Right ventricle myocardium inferior (tissue), 1 donor: ENCODE data around the gene PLA2R1. TPM values are rescaled to one million over a fixed set of nuclear protein-coding genes. Genes with fewer than 3 reads are reported as not detected.
A peak's percentile ranks its signal among the peaks of the same experiment; 100 is the strongest.

Source experiments
- ATAC-seq: fragments of 200-7000 bp; cut with Tn5 transposase; one replicate; pipeline ENCODE4 v1.9.1; 2020; ENCODE audit warnings: mild to moderate bottlenecking, moderate library complexity
- DNase-seq: peaks from one replicate; pipeline ENCODE4 v3.0.0; 2021; ENCODE audit errors: missing footprints
- intact Hi-C: fragments of 100-400 bp; cut with DNase I; formaldehyde crosslinking; loops from one replicate; pipeline ENCODE4 v1.11.0; 2022
- total RNA-seq: library from RNA; stranded (reverse); fragmentation: NEBNext Ultra II Directional; extraction: Animal tissue kit (Norgen Biotek cat#: 25700); gene quantifications from one replicate; pipeline ENCODE4 v1.2.1, GENCODE V29; 2021
- donor health status: DM: no; HTN: yes; CAD: no; lungs with severe emphysema.

Gene PLA2R1
- total RNA-seq, 1 donor from 2014 or later: 3.4 TPM

- intact Hi-C loops: no loop called here
- ATAC-seq (no peak), DNase-seq (no peak)
Observed at GRCh38 chr2:159960414-159960813, 102.0 kb downstream of the PLA2R1 start.

GRCh38 chr2:159959136-159959535 lies 103.3 kb downstream of the PLA2R1 start:
- ATAC-seq: no peak
- DNase-seq: no peak
- intact Hi-C loops: no loop called here

- ATAC-seq: no peak
- intact Hi-C loops: no loop called here
- no peak for DNase-seq
Observed at GRCh38 chr2:159953136-159953823, 109.1 kb downstream of the PLA2R1 start.

GRCh38 chr2:159946326-159946999 lies 116.0 kb downstream of the PLA2R1 start:
- ATAC-seq: no peak
- intact Hi-C loops: loop anchor here (10.0 kb wide), 1 partner anchor 232 kb away; the partner anchor contains the start of gene MARCHF7
- no peak for DNase-seq

GRCh38 chr2:159944874-159945273 lies 117.5 kb downstream of the PLA2R1 start:
- intact Hi-C loops: loop anchor here (10.0 kb wide), 1 partner anchor 230 kb away; the partner anchor contains the start of gene MARCHF7
- DNase-seq: no peak
- ATAC-seq: no peak

GRCh38 chr2:159942146-159942545 lies 120.3 kb downstream of the PLA2R1 start:
- ATAC-seq: no peak
- no peak for DNase-seq
- intact Hi-C loops: loop anchor here (10.0 kb wide), 1 partner anchor 227 kb away; the partner anchor contains the start of gene MARCHF7

- no peak for DNase-seq
- ATAC-seq: no peak
- intact Hi-C loops: loop anchor here (10.0 kb wide), 1 partner anchor 227 kb away; the partner anchor contains the start of gene MARCHF7
Observed at GRCh38 chr2:159941729-159942128, 120.7 kb downstream of the PLA2R1 start.

GRCh38 chr2:159939946-159940345 lies 122.5 kb downstream of the PLA2R1 start:
- intact Hi-C loops: loop anchor here (10.0 kb wide), 1 partner anchor 225 kb away; the partner anchor contains the start of gene MARCHF7
- ATAC-seq (no peak), DNase-seq (no peak)

- DNase-seq (no peak), ATAC-seq (peak; percentile 90)
- intact Hi-C loops: no loop called here
Observed at GRCh38 chr2:159938395-159938794, 124.0 kb downstream of the PLA2R1 start.

- intact Hi-C loops: no loop called here
- ATAC-seq: no peak
Observed at GRCh38 chr2:159936471-159936870, 125.9 kb downstream of the PLA2R1 start.

GRCh38 chr2:159933727-159934049 lies 128.7 kb downstream of the PLA2R1 start:
- ATAC-seq (peak; percentile 48), DNase-seq (no peak)
- intact Hi-C loops: no loop called here

More at GRCh38 chr2:159936471-159936870, 125.9 kb downstream of the PLA2R1 start:
- no peak for DNase-seq

- no peak for ATAC-seq
- intact Hi-C loops: no loop called here
- no peak for DNase-seq
Observed at GRCh38 chr2:159933040-159933726, 129.2 kb downstream of the PLA2R1 start.

GRCh38 chr2:159926695-159927094 lies 135.7 kb downstream of the PLA2R1 start:
- ATAC-seq (no peak), DNase-seq (no peak)
- intact Hi-C loops: no loop called here

GRCh38 chr2:159925975-159926374 lies 136.4 kb downstream of the PLA2R1 start:
- intact Hi-C loops: no loop called here
- ATAC-seq (no peak), DNase-seq (no peak)

GRCh38 chr2:159922563-159922962 lies 139.9 kb downstream of the PLA2R1 start:
- no peak for ATAC-seq

GRCh38 chr2:159921752-159922404 lies 140.5 kb downstream of the PLA2R1 start:
- intact Hi-C loops: loop anchor here (5.0 kb wide), 1 partner anchor 115 kb away; no protein-coding TSS in a partner anchor
- peak; percentile 79 for ATAC-seq

More at GRCh38 chr2:159922563-159922962, 139.9 kb downstream of the PLA2R1 start:
- DNase-seq: no peak
- intact Hi-C loops: loop anchor here (5.0 kb wide), 1 partner anchor 115 kb away; no protein-coding TSS in a partner anchor

GRCh38 chr2:159916511-159916910 lies 145.9 kb downstream of the PLA2R1 start:
- intact Hi-C loops: no loop called here
- ATAC-seq (no peak), DNase-seq (no peak)

More at GRCh38 chr2:159921752-159922404, 140.5 kb downstream of the PLA2R1 start:
- DNase-seq: peak; percentile 91

GRCh38 chr2:159913900-159914299 lies 148.5 kb downstream of the PLA2R1 start:
- intact Hi-C loops: no loop called here
- no peak for DNase-seq
- no peak for ATAC-seq

- ATAC-seq: no peak
- intact Hi-C loops: no loop called here
- DNase-seq: no peak
Observed at GRCh38 chr2:159912580-159912979, 149.8 kb downstream of the PLA2R1 start.
